Stimulated activated CD4-positive, alpha-beta T cell treated with anti-CD3 and anti-CD28 coated beads, Interleukin-15, amount 100 ng/mL, for 1 hour (primary cell): ENCODE data around the gene COX17.

Experiments
- DNase-seq, 2 donors: peaks; one replicate each; pipeline ENCODE4 v3.0.0-alpha.2; 2020; ENCODE audit warnings: low read depth in 1 of 2, low spot score in 1 of 2

The COX17 gene

GRCh38 chr3:119675188-119675874, 1.9 kb downstream of the COX17 start:
- no peak for DNase-seq

GRCh38 chr3:119673875-119674274, 3.3 kb downstream of the COX17 start:
- no peak for DNase-seq

- no peak for DNase-seq
Observed at GRCh38 chr3:119672776-119673175, 4.4 kb downstream of the COX17 start.

GRCh38 chr3:119669906-119670570, 7.2 kb downstream of the COX17 start:
- no peak for DNase-seq

- DNase-seq: no peak
Observed at GRCh38 chr3:119665954-119666559, 11.1 kb downstream of the COX17 start.

GRCh38 chr3:119664850-119665379, 12.3 kb downstream of the COX17 start:
- DNase-seq: no peak

- no peak for DNase-seq
Observed at GRCh38 chr3:119664370-119664769, 12.8 kb downstream of the COX17 start.

- no peak for DNase-seq
Observed at GRCh38 chr3:119663885-119664284, 13.3 kb downstream of the COX17 start.

- no peak for DNase-seq
Observed at GRCh38 chr3:119662604-119663373, 14.4 kb downstream of the COX17 start.

GRCh38 chr3:119660474-119661440, 16.4 kb downstream of the COX17 start, which contains the start of gene POPDC2:
POPDC2 (minus strand) TSS chr3:119660589; CDS start chr3:119660423, 166 bp downstream.
- no peak for DNase-seq

- DNase-seq: no peak
Observed at GRCh38 chr3:119659606-119660291, 17.5 kb downstream of the COX17 start.

- no peak for DNase-seq
Observed at GRCh38 chr3:119658994-119659393, 18.2 kb downstream of the COX17 start.

- DNase-seq: no peak
Observed at GRCh38 chr3:119657887-119658702, 19.1 kb downstream of the COX17 start.

GRCh38 chr3:119653876-119654275, 23.3 kb downstream of the COX17 start:
- DNase-seq: no peak

GRCh38 chr3:119652306-119653033, 24.7 kb downstream of the COX17 start:
- DNase-seq: no peak

GRCh38 chr3:119649761-119650160, 27.4 kb downstream of the COX17 start:
- no peak for DNase-seq

GRCh38 chr3:119647843-119648575, 29.2 kb downstream of the COX17 start:
- no peak for DNase-seq
